HG03139 (cell line): ENCODE data around the gene KLF2.
A peak's percentile ranks its signal among the peaks of the same experiment; 100 is the strongest.

ENCODE experiments used
- ATAC-seq: cut with Tn5 transposase; IDR thresholded peaks from one replicate; pipeline ENCODE4 v1.9.1; 2021; ENCODE audit not compliant: unreplicated experiment

The KLF2 gene

GRCh38 chr19:16363133-16363851, 38.7 kb downstream of the KLF2 start:
- no peak for ATAC-seq

GRCh38 chr19:16363852-16364230, 39.2 kb downstream of the KLF2 start:
- no peak for ATAC-seq

- ATAC-seq: no peak
Measured at GRCh38 chr19:16364231-16364865, 39.7 kb downstream of the KLF2 start.

GRCh38 chr19:16365300-16365996, 40.8 kb downstream of the KLF2 start:
- no peak for ATAC-seq

- no peak for ATAC-seq
Measured at GRCh38 chr19:16366056-16366432, 41.4 kb downstream of the KLF2 start.

GRCh38 chr19:16366433-16367260, 42.0 kb downstream of the KLF2 start:
- no peak for ATAC-seq

GRCh38 chr19:16367261-16367683, 42.6 kb downstream of the KLF2 start:
- ATAC-seq: no peak

GRCh38 chr19:16368385-16369305, 44.0 kb downstream of the KLF2 start:
- ATAC-seq: no peak

GRCh38 chr19:16369306-16369663, 44.7 kb downstream of the KLF2 start:
- ATAC-seq: no peak

GRCh38 chr19:16369664-16370576, 45.3 kb downstream of the KLF2 start:
- ATAC-seq: no peak

GRCh38 chr19:16370641-16371391, 46.2 kb downstream of the KLF2 start:
- ATAC-seq: no peak

GRCh38 chr19:16371540-16371986, 46.9 kb downstream of the KLF2 start:
- ATAC-seq: peak; percentile 42

- peak; percentile 21 for ATAC-seq
Measured at GRCh38 chr19:16372065-16372915, 47.7 kb downstream of the KLF2 start.

GRCh38 chr19:16373079-16373478, 48.5 kb downstream of the KLF2 start:
- ATAC-seq: no peak

- ATAC-seq: no peak
Measured at GRCh38 chr19:16373532-16373931, 48.9 kb downstream of the KLF2 start.

GRCh38 chr19:16373989-16374388, 49.4 kb downstream of the KLF2 start:
- no peak for ATAC-seq

- ATAC-seq: no peak
Measured at GRCh38 chr19:16374436-16374835, 49.8 kb downstream of the KLF2 start.
